ENCODE measurements around the gene GPX7.
"Not testable (repeated sequence)": the region's sequence is repeated elsewhere in the genome, so short reads cannot be mapped to it uniquely, and the experiment has no call there.

The GPX7 gene

GRCh38 chr1:52601991-52602855 lies at the start of gene GPX7:
Gene GPX7, plus strand, starts transcription at chr1:52602371. Its CDS starts 39 bp downstream, at chr1:52602410.
- peak; percentile 57 for DNase-seq

DNA sequence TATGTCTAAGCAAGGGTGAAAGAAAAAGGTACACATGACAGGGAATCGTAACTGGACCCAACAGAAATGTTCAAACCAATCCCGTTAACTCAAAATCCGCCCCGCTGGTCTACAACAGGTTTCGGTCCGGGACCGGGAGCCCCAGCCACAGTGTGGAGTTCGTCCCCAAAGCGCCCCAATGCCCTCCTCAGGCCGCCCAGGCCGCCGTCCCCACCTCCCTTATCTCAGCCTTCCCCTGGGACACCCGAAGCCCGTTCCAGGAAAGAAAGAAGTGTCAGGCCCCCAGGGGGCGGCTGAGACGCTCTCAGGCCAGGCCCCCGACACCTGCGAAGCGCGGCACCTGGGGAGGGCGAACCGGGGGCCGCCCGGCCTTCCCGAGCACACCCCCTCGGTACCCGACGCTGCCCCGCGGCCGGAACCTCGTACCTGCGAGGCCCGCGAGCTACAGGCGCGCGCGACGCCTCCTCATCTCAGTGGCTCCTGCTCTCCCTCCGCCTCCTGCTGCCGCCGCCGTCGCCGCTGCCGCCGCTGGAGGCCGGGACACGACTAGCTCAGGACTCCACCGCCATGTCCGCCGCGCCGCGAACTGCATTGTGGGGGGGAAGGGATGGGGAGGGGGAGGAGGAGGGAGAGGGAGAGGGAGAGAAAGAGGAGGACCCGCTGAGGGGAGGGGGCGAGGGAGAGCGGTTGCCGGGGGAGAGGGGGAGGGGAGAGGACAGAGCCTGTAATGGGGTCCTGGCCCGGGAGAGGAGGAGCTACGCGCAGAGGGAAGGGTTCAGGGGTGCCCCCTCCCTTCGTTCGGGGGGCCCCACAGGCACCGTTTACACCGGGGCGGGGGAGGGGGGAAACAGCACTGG lies 49.4 kb upstream of the GPX7 start, which contains the start of gene TUT4:
TSS of gene TUT4 (minus strand) at position 588 of the 857 bp plus-strand sequence. CDS start 26,812 bp downstream, outside the sequence.
- peak; percentile 81 for DNase-seq

DNA sequence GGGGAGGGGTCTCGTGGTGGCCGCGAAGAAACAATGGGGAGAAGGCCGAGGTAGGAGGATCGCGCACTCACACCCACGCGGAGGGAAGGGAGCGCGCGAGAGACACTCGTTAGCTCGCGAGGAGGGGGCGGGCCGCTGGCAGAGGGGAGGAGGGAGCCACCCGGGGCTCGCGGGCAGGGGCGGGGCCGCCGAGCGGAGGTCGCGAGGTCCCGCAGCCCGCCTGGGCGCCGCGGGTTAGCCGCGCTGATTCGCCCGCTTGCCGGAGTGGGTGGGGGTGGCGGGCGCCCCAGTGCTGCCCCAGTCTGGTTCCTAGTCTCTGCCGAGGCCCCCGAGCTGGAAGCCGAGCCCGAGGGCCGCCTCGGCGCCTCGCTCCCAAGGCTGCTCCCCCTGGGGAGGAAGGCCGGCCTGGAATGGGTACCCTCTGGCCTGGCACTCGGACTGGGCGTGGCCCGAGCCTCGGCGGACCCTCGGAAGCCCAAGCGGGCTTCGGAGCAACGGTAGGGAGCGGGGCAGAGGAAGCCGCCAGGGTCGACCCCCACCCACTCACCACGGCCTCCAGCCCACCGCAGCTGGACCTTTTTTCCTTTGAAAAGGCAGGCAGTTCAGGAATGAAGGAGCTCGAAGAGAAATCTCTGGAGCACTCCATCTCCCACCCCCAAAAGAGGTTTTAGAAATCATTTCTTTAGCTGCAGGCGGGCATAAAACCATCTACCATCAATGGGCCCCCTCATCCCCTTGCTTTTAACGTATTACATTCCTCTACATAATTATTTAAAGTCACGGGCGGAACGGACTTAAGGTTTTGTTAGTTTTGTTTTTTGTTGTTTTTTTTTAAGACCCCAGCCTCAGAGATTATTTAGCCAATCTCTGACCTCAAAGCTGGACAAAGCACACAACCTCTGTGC lies 48.6 kb upstream of the GPX7 start:
- peak; percentile 93 for DNase-seq

DNA sequence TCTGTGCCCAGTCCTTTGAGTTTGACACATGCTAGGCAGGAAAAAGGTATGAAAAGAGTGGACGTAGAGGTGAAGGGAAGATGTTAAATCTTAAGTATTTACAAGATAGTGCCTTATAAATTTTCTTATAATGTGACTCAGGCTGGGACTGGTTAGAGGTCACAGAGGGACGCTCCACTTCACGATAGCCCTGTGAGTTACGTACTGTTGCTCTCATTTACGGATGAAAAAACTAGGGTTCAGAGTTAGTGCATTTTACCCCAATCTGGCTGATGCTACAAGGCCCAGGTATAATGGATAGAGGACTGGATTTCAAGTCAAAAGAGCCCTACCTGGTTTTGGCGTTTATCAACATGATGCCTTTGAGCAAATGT lies 47.9 kb upstream of the GPX7 start:
- DNase-seq = no peak

DNA sequence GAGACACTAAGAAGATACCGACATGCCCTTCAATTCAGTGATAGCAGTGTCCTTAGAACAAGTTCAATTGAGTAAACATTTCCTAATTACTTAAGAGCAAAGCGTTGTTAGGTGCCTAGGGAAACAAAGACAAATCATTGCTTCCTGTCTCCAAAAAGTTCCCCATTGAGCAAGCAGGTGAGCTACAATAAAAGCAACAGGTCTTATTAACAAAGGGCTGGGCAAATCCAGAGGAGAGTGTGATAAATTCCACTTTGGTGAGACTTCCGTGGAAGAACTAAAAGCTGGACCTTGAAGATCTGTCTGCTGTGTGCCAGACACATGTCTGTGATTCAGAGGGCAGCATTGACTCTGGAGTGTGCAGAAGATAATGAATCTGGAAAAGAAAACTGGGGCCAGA lies 47.4 kb upstream of the GPX7 start:
- no peak for DNase-seq

- no peak for DNase-seq
These were observed 45.4 kb upstream of the GPX7 start for GRCh38 chr1:52556641-52557360.

GRCh38 chr1:52558941-52559340 lies 43.2 kb upstream of the GPX7 start:
- DNase-seq = no peak

DNA sequence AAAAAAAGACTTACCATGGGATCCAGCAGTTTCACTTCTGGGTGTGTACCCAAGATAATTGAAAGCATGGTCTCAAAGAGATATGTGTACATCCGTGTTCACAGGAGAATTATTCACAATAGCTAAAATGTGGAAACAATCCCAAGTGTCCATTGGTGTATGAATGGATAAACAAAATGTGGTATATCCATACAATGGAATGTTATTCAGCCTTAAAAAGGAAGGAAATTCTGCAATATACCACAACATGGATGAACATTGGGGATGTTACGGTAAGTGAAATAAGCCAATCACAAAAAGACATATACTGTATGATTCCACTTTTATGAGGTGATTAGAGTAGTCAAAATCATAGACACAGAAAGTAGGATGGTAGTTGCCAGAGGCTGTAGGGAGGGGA lies 42.3 kb upstream of the GPX7 start:
- no peak for DNase-seq

DNA sequence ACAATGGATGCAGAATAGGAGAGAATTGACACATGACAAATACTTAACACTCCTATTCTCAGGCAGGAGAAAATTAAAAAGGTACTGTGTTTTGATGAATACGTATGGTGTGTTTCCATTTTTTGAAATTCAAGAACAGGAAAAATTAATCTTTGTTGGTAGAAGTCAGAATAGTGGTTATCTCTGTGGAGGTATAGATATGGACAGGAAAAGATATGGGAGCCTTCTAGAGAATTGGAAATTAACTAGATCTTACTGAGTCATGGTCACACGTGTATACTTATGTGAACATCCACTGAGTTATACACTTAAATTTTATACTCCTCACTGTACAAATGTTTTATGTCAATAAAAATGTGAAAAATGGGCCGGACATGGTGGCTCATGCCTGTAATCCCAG lies 39.4 kb upstream of the GPX7 start:
- DNase-seq = no peak

GRCh38 chr1:52567943-52568342 lies 34.2 kb upstream of the GPX7 start:
- no peak for DNase-seq

DNA sequence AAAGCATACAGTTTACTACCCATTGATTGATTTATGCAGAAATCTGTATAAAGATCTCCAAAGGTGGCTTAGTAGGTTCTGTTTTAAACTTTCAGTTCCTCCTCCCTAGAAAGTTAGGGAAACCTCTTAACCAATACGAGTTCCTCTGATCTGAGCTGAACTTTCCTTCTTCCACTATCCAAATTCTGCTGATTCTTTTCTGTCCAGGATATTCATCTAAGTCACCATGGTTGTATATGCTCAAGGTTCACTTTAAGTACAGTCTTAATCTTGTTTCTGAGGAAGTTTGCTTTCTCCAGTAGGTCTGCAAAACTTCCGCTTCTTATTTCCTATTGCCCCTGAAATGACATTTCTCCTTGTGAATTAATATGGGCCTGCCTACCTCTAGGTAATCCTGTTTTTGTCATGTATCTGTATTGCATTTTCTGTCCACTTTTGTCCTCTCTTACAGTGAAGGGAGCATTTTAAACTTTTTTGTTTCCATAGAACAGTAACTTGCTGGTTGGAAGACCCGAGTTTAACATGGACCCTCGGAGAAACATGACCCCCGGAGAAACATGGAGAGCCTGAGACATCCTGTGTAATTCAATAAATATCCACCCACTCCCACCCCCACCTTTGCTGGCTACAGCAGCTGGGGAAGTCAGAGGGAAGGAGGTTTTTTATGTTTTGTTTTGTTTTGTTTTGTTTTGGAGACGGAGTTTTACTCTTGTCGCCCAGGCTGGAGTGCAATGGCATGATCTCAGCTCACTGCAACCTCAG lies 32.5 kb upstream of the GPX7 start:
- DNase-seq = no peak

GRCh38 chr1:52571783-52572182 lies 30.4 kb upstream of the GPX7 start:
- DNase-seq = no peak

GRCh38 chr1:52572387-52572786 lies 29.8 kb upstream of the GPX7 start:
- no peak for DNase-seq

DNA sequence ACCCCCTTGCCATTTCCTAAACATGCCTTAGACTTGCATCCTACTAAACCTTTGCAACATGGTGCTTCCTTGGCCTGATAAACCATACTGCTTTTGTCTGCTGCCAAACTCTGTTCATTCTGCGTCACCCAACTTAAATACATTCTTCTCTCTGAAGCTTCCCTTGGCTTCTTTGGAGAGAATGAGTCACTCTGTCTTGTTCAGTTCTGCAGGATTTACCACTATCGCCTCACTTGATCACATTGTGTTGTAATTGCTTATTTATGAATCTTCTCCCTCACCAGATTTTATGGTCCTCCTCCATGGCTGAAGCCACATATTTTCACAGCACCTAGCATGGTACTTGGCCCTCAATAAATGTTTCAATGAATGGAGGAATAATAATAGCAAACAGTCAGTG lies 27.6 kb upstream of the GPX7 start:
- DNase-seq = no peak

GRCh38 chr1:52576074-52576473 lies 26.1 kb upstream of the GPX7 start:
- DNase-seq = no peak

GRCh38 chr1:52578066-52578465 lies 24.1 kb upstream of the GPX7 start:
- not testable (repeated sequence) for DNase-seq

DNA sequence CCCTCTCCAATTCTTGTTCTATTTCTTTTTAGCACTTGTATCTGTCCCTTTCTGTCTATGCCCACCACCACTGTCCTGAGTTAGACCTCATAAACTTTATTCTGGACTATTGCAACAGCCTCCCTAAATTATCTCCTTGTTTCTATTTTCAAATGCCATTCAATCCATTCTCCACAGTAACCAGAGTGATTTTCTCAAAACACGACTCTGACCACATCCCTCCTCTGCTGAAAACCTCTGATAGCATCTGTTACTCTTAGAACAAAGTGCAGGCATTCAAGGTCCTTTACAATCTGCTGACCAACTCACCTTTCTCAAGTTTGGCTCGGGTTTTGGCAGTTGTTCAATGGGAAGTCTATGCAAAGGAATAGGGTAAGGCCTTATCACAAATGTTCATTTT lies 22.8 kb upstream of the GPX7 start:
- DNase-seq = no peak

DNA sequence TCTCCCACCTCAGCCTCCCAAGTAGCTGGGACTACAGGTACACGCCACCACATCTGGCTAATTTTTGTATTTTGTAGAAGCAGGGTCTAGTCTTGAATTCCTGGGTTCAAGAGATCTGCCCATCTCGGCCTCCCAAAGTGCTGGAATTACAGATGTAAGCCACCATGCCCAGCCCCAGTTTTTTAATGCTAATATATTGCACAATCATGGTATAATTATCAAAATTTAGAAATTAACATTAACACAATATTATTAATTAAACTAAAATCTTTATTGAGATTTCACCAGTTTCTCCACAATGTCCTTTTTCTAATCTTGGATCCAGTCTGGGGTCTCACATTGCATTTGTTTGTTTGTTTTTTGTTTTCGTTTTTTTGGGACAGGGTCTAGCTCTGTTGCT lies 21.9 kb upstream of the GPX7 start:
- no peak for DNase-seq

DNA sequence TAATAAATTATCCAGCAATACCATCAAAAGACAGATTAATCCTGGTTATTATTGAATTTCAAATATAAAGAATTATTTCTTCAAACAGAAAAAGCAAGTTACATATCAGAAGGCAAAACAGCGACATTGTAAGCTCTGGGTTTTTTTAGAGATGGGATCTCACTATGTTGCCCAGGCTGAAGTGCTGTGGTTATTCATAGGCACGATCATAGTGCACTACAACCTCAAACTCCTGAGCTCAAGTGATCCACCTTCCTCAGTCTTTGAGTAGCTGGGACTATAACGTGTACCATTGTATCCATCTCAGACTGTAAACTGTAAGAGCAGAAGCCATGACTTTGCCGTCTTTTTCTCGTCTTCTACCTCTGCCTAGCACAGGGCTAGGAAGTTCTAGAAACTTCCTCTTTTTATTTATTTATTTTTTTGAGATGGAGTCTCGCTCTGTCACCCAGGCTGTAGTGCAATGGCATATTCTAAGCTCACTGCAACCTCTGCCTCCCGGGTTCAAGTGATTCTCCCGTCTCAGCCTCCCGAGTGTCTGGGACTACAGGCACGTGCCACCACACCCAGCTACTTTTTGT lies 20.0 kb upstream of the GPX7 start:
- no peak for DNase-seq

GRCh38 chr1:52585474-52585873 lies 16.7 kb upstream of the GPX7 start:
- DNase-seq = no peak

DNA sequence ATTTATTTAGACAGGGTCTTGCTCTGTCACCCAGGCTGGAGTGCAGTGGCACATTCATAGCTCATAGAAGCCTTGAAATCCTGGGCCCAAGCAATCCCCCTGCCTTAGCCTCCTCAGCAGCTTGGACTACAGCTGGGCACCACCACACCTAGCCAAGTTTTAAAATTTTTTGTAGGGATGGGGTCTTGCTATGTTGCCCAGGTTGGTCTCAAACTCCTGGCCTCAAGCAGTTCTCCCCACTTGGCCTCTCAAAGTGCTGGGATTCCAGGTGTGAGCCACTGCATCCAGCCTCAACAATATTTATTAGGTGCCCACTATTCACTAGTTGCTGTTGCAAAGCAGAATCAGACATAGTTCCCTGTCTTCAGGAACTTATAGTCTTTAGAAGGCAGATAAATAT lies 14.1 kb upstream of the GPX7 start:
- DNase-seq = no peak
